OCI-LY7 (cell line): ENCODE data around the gene KPNA1. TPM values are rescaled to one million over a fixed set of nuclear protein-coding genes. Genes with fewer than 3 reads are reported as not detected.

ENCODE experiments used
- BruUV-seq: library from RNA; stranded (reverse); fragments of 400-500 nt; replicated peaks from 2 replicates; lab custom pipeline; 2021; lab: Mats Ljungman, UMichigan
- CTCF ChIA-PET: fragments of 300-600 bp; sonication (Branson Sonifier 250); formaldehyde crosslinking; loops from one replicate; lab custom pipeline; 2022; ENCODE audit warnings: antibody characterized with exemption; ENCODE audit not compliant: unreplicated experiment; lab: Charles Lee
- POLR2A ChIA-PET: fragments of 300-600 bp; sonication (Branson Sonifier 250); formaldehyde crosslinking; loops from one replicate; lab custom pipeline; 2022; ENCODE audit warnings: antibody characterized with exemption; lab: Charles Lee
- DNase-seq: peaks from one replicate; pipeline ENCODE4 v3.0.0-alpha.2; 2015; ENCODE audit warnings: low spot score
- H2AFZ ChIP-seq: fragments of 200-600 bp; sonication (generic), shearing (Covaris generic); 2 replicates; pipeline ENCODE4 v1.6.1; 2014; ENCODE audit warnings: mild to moderate bottlenecking, antibody characterized with exemption, low read length, moderate library complexity
- H3K27ac ChIP-seq: fragments of 200-600 bp; sonication (generic); 2 replicates; pipeline ENCODE4 v1.5.1; 2014; ENCODE audit warnings: mixed run types, low read depth, mild to moderate bottlenecking, moderate library complexity, low read length, inconsistent platforms; ENCODE audit not compliant: poor library complexity, severe bottlenecking
- H3K36me3 ChIP-seq: fragments of 200-600 bp; sonication (generic); 2 replicates; pipeline ENCODE4 v1.6.1; 2014; ENCODE audit warnings: mild to moderate bottlenecking, antibody characterized with exemption, low read length, moderate library complexity, mixed read lengths; ENCODE audit not compliant: insufficient read depth
- H3K4me1 ChIP-seq: fragments of 200-600 bp; sonication (generic); 2 replicates; pipeline ENCODE4 v1.5.1; 2014; ENCODE audit warnings: mild to moderate bottlenecking, low read length; ENCODE audit not compliant: insufficient read depth, poor library complexity, severe bottlenecking
- H3K4me2 ChIP-seq: fragments of 200-600 bp; sonication (generic); 2 replicates; pipeline ENCODE4 v1.6.1; 2014; ENCODE audit warnings: mild to moderate bottlenecking, low read length
- H3K4me3 ChIP-seq: fragments of 200-600 bp; sonication (generic); 2 replicates; pipeline ENCODE4 v1.5.1; 2014; ENCODE audit warnings: mild to moderate bottlenecking, low read depth, low read length; ENCODE audit not compliant: poor library complexity, severe bottlenecking
- H3K79me2 ChIP-seq: fragments of 200-600 bp; sonication (generic); 2 replicates; pipeline ENCODE4 v1.6.1; 2016; ENCODE audit warnings: low read depth, mild to moderate bottlenecking, low read length, moderate library complexity, mixed read lengths; ENCODE audit not compliant: insufficient read depth
- H3K9me2 ChIP-seq: fragments of 200-600 bp; sonication (generic); 2 replicates; pipeline ENCODE4 v1.6.1; 2016; ENCODE audit warnings: mild to moderate bottlenecking, low read length, mixed read lengths; ENCODE audit not compliant: insufficient read depth
- H3K9me3 ChIP-seq: fragments of 200-600 bp; sonication (generic); 2 replicates; pipeline ENCODE4 v1.6.1; 2014; ENCODE audit warnings: mild to moderate bottlenecking, mixed run types, low read length, mixed read lengths
- H4K20me1 ChIP-seq: fragments of 200-600 bp; sonication (generic); 2 replicates; pipeline ENCODE4 v1.6.1; 2014; ENCODE audit warnings: mild to moderate bottlenecking, antibody characterized with exemption, low read length, moderate library complexity, mixed read lengths; ENCODE audit not compliant: insufficient read depth
- EZH2phosphoT487 ChIP-seq: fragments of 200-600 bp; sonication (generic); IDR thresholded peaks from 2 replicates; pipeline ENCODE4 v1.6.1; 2018; ENCODE audit warnings: low read depth, borderline replicate concordance, mild to moderate bottlenecking, mixed run types, antibody characterized with exemption, low read length, moderate library complexity, mixed read lengths
- intact Hi-C: fragments of 100-400 bp; cut with micrococcal nuclease; formaldehyde crosslinking; loops from one replicate; pipeline ENCODE4 v1.10.0; 2022; ENCODE audit not compliant: unreplicated experiment
- total RNA-seq, 2 experiments: library from RNA; depleted of rRNA in 1 of 2; stranded (reverse); fragments of >200 nt in 1 of 2; shearing (Covaris generic) in 1 of 2; gene quantifications; 2 replicates each; pipeline ENCODE4 v1.2.3, GENCODE V29; 2014 to 2022
- TF ChIP-seq, protein P1 (sequence below): fragments of 200-600 bp; sonication (generic); conservative IDR thresholded peaks from 2 replicates; pipeline ENCODE4 v1.5.1; 2014; ENCODE audit warnings: mild to moderate bottlenecking, antibody characterized with exemption, low read length, moderate library complexity, mixed read lengths

Gene KPNA1
- total RNA-seq, 2 experiments from 2014 or later, result 20.0 to 77.5 TPM

DNA sequence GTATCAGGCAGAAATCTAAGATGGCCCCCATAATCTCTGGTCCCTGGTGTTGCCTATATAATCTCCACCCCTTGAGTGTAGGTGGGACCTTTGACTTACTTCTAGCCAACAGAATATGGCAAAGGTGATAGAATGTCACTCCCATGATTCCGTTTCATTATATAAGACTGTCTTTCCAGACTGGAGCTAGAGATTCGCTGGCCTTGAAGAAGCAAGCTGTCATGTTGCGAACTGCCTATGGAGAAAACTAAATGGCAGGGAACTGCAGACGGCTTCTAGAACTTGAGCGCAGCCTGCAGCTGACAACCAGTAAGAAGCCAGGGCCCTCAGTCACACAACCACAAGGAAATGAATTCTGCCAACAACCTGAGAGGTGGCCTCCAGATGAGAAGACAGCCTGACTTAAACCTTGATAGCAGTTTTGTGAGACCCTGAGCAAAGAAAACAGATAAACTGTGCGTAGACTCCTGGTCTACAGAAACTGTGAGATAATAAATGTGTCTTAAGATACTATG is 2.2 kb upstream of the KPNA1 start:
- ChIA-PET POLR2A (interaction anchor here (1.2 to 2.1 kb wide), 2 partner anchors 8 to 101 kb away, joined by 4 to 7 read pairs; partner anchors contain the start of gene WDR5B), CTCF (no interaction called here)
- H3K4me3 ChIP-seq, result no peak overlapping the region
- no peaks in the 10 kb centered on the region for H3K36me3 ChIP-seq
- BruUV-seq, result no TSS peak
- peaks cover 22% of the 10 kb centered on the region for H3K79me2 ChIP-seq
- TF ChIP-seq, protein P1, sequence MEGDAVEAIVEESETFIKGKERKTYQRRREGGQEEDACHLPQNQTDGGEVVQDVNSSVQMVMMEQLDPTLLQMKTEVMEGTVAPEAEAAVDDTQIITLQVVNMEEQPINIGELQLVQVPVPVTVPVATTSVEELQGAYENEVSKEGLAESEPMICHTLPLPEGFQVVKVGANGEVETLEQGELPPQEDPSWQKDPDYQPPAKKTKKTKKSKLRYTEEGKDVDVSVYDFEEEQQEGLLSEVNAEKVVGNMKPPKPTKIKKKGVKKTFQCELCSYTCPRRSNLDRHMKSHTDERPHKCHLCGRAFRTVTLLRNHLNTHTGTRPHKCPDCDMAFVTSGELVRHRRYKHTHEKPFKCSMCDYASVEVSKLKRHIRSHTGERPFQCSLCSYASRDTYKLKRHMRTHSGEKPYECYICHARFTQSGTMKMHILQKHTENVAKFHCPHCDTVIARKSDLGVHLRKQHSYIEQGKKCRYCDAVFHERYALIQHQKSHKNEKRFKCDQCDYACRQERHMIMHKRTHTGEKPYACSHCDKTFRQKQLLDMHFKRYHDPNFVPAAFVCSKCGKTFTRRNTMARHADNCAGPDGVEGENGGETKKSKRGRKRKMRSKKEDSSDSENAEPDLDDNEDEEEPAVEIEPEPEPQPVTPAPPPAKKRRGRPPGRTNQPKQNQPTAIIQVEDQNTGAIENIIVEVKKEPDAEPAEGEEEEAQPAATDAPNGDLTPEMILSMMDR, result no peak
- TF ChIP-seq EZH2phosphoT487, result no peak
- H3K9me3 ChIP-seq, result no peaks in the 10 kb centered on the region
- H3K27ac ChIP-seq, result no peak overlapping the region
- H3K4me1 ChIP-seq, result peaks cover 21% of the 10 kb centered on the region
- intact Hi-C loops, result loop anchor here (10.0 kb wide), 1 partner anchor 1068 kb away; the partner anchor contains the start of gene HACD2
- H3K4me2 ChIP-seq, result no peak overlapping the region
- no peaks in the 10 kb centered on the region for H3K9me2 ChIP-seq
- no peak overlapping the region for H2AFZ ChIP-seq
- DNase-seq, result no peak
- H4K20me1 ChIP-seq, result peaks cover 14% of the 10 kb centered on the region

DNA sequence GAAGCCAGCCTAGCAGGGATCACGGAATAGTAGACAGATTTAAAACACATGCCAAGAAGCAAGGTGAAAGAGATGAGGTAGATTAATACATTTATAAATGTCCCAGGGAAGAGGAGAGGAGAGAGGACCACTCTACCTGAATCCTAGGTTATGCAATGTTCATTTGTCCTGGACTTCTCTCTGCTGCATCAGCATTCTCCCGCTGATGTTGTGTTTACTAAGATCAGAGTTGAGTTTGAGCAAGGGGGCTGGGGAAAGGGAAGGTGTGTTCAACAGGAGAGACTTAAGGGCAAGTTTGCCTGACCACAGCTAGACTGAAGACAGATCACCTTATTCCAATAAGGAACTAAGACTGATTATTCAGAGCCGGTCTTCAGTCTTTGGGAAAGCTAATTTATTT is 1.1 kb upstream of the KPNA1 start:
- H3K4me2 ChIP-seq, result no peak overlapping the region
- intact Hi-C loops, result loop anchor here (10.0 kb wide), 1 partner anchor 1069 kb away; the partner anchor contains the start of gene HACD2
- H2AFZ ChIP-seq, result peak overlapping the region; percentile 19; the same call in 1 of the 2 replicates
- H3K4me3 ChIP-seq, result no peak overlapping the region
- no peaks in the 10 kb centered on the region for H3K36me3 ChIP-seq
- H3K9me2 ChIP-seq, result no peaks in the 10 kb centered on the region
- POLR2A ChIA-PET, result interaction anchor here (0.7 to 2.1 kb wide), 5 partner anchors 9 to 132 kb away, joined by 3 to 7 read pairs (median 4); partner anchors contain the start of genes FAM162A and WDR5B
- no peaks in the 10 kb centered on the region for H3K9me3 ChIP-seq
- H4K20me1 ChIP-seq, result peaks cover 24% of the 10 kb centered on the region
- CTCF ChIA-PET, result no interaction called here
- H3K27ac ChIP-seq, result no peak overlapping the region
- BruUV-seq, result no TSS peak
- no peak for TF ChIP-seq EZH2phosphoT487
- TF ChIP-seq, protein P1, result no peak
- peaks cover 32% of the 10 kb centered on the region for H3K79me2 ChIP-seq
- no peak for DNase-seq
- H3K4me1 ChIP-seq, result peaks cover 25% of the 10 kb centered on the region

DNA sequence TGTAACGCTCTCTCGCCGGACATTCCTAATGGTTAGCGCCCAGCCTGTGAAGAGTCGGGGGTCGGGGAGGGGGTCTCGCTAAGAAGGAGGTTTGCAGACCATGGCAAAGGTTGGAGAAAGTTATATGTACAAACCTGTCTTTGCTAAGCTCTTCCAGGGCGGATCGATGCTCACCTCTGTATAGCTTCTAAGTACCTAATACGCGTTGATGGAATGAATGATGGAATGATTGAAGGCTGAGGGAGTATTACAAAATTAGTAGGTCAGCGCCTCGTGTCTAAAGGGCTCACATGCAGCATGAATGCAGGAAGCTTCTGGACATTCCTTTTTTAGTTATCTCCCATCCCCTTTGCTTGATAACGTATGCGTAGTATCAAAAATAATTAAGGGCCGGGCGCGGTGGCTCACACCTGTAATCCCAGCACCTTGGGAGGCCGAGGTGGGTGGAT is 305 bp upstream of the KPNA1 start:
- Histone ChIP-seq H3K4me2 (peak overlapping the region; percentile 78), H3K4me1 (peaks cover 25% of the 10 kb centered on the region), H3K9me3 (no peaks in the 10 kb centered on the region; the same call in 1 of the 2 replicates), H3K36me3 (peaks cover 8% of the 10 kb centered on the region), H3K4me3 (peak overlapping the region; percentile 75), H2AFZ (peak overlapping the region; percentile 94), H3K79me2 (peaks cover 40% of the 10 kb centered on the region), H3K9me2 (no peaks in the 10 kb centered on the region), H3K27ac (peak overlapping the region; percentile 74), H4K20me1 (peaks cover 30% of the 10 kb centered on the region)
- ChIA-PET POLR2A (interaction anchor here (0.6 to 1.8 kb wide), 3 partner anchors 10 to 243 kb away, joined by 3 to 7 read pairs (median 6); partner anchors contain the start of gene FAM162A), CTCF (no interaction called here)
- DNase-seq, result no peak
- TF ChIP-seq, protein P1, result no peak
- TF ChIP-seq EZH2phosphoT487, result no peak
- intact Hi-C loops, result loop anchor here (10.0 kb wide), 1 partner anchor 1070 kb away; the partner anchor contains the start of gene HACD2
- BruUV-seq, result no TSS peak
